Measurements from ENCODE around the gene PRKAR2B. TPM values are rescaled to one million over a fixed set of nuclear protein-coding genes. Genes with fewer than 3 reads are reported as not detected.

The PRKAR2B gene
- total and polyA plus RNA-seq, 2 experiments from 2014 or later, result 48.8 to 50.6 TPM

GRCh38 chr7:107007892-107008287, 36.6 kb upstream of the PRKAR2B start:
- Mint-ChIP-seq H3K36me3 (ENCODE audit: low read depth) (no peaks in the 10 kb centered on the region), H3K4me3 (no peak overlapping the region), H3K9me3 (no peaks in the 10 kb centered on the region), H3K27ac (no peak overlapping the region), H3K4me1 (no peaks in the 10 kb centered on the region), H3K27me3 (ENCODE audit: insufficient read depth, low read depth, poor library complexity) (no peaks in the 10 kb centered on the region)
- Histone ChIP-seq H3F3A (replicated peaks; ENCODE audit: low read depth) (no peaks in the 10 kb centered on the region), H3K27me3 (ENCODE audit: insufficient read depth) (no peaks in the 10 kb centered on the region), H3K27ac (ENCODE audit: low read depth) (no peak overlapping the region), H3K9me2 (ENCODE audit: insufficient read depth) (no peaks in the 10 kb centered on the region), H3K79me2 (replicated peaks; ENCODE audit: insufficient read depth) (no peaks in the 10 kb centered on the region), H3K4me1 (ENCODE audit: insufficient read depth) (no peaks in the 10 kb centered on the region), H3K4me3 (no peak overlapping the region), H3K36me3 (ENCODE audit: insufficient read depth) (no peaks in the 10 kb centered on the region), H2AFZ (no peak overlapping the region), H3K4me2 (no peak overlapping the region), H4K20me1 (replicated peaks; ENCODE audit: insufficient read depth) (no peaks in the 10 kb centered on the region)
- ATAC-seq, result no peak
- peak; percentile 6 for DNase-seq (ENCODE audit: low spot score)
- TF ChIP-seq CREB1 (CRISPR knock-in tag; IDR thresholded peaks at IDR 0.05; ENCODE audit: low read depth), result no peak
- no peak for TF ChIP-seq ZNF462 (CRISPR knock-in tag; IDR thresholded peaks at IDR 0.05)
- no peak for TF ChIP-seq ZNF114 (CRISPR knock-in tag; IDR thresholded peaks at IDR 0.05)
- no peak for TF ChIP-seq EZH2 (IDR thresholded peaks at IDR 0.05; ENCODE audit: low read depth, unreplicated experiment)
- no peak for TF ChIP-seq ETS1 (IDR thresholded peaks at IDR 0.05)
- no peak for TF ChIP-seq STAT1 (IDR thresholded peaks at IDR 0.05; ENCODE audit: unreplicated experiment)
- no peak for TF ChIP-seq NANOG (IDR thresholded peaks at IDR 0.05; ENCODE audit: borderline replicate concordance)
- no peak for TF ChIP-seq EZH2phosphoT487 (IDR thresholded peaks at IDR 0.05; ENCODE audit: unreplicated experiment)
- TF ChIP-seq ZNF331 (CRISPR knock-in tag; IDR thresholded peaks at IDR 0.05; ENCODE audit: low read depth), result no peak
- no peak for TF ChIP-seq JUNB (IDR thresholded peaks at IDR 0.05; ENCODE audit: unreplicated experiment)
- TF ChIP-seq CTCF (conservative IDR thresholded peaks at IDR 0.05; ENCODE audit: low read depth in 2 of 2), result no peak
- TF ChIP-seq POLR2AphosphoS5 (IDR thresholded peaks at IDR 0.05; ENCODE audit: low read depth), result no peak
- no peak for TF ChIP-seq REST (IDR thresholded peaks at IDR 0.05; ENCODE audit: unreplicated experiment)

Data from GM23338 (cell line).